ENCODE data around the gene PSD2.

DNA sequence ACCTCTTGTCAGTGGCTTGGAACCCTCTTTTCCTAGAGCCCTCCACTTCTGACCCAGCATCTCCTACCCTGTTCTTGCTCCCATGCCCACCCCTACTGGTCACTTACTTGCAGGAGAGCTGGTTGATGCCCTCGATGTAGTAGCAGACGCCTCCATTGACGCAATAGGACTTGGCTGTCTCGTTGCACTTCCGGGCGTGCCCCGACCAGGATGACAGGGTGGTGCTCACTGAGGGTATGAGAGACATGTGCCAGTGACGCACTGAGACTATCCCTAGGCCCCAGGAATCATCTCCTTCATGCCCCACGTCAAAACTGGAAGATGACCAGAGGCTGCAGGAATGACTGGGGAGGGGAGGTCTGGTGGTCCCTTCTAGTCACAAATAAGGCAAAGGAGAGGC lies 76.0 kb downstream of the PSD2 start:
- TF ChIP-seq, protein P1, sequence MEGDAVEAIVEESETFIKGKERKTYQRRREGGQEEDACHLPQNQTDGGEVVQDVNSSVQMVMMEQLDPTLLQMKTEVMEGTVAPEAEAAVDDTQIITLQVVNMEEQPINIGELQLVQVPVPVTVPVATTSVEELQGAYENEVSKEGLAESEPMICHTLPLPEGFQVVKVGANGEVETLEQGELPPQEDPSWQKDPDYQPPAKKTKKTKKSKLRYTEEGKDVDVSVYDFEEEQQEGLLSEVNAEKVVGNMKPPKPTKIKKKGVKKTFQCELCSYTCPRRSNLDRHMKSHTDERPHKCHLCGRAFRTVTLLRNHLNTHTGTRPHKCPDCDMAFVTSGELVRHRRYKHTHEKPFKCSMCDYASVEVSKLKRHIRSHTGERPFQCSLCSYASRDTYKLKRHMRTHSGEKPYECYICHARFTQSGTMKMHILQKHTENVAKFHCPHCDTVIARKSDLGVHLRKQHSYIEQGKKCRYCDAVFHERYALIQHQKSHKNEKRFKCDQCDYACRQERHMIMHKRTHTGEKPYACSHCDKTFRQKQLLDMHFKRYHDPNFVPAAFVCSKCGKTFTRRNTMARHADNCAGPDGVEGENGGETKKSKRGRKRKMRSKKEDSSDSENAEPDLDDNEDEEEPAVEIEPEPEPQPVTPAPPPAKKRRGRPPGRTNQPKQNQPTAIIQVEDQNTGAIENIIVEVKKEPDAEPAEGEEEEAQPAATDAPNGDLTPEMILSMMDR (IDR thresholded peaks at IDR 0.05) = no peak
- no peak for TF ChIP-seq POLR2A (IDR thresholded peaks at IDR 0.05)

Measured in right lobe of liver (tissue), 4 donors.